IgD-negative memory B cell (primary cell): ENCODE results near the gene OR6V1. TPM values are rescaled to one million over a fixed set of nuclear protein-coding genes. Genes with fewer than 3 reads are reported as not detected.
A peak's percentile ranks its signal among the peaks of the same experiment; 100 is the strongest.
"Not testable (repeated sequence)": the region's sequence is repeated elsewhere in the genome, so short reads cannot be mapped to it uniquely, and the experiment has no call there.

ENCODE experiments used
- H3K27ac Mint-ChIP-seq, 3 donors: one replicate each; pipeline ENCODE4 v1.8.0; 2020 to 2022; ENCODE audit warnings: mild to moderate bottlenecking in 3 of 3, mixed read lengths in 3 of 3, moderate library complexity in 1 of 3
- H3K27me3 Mint-ChIP-seq: one replicate; pipeline ENCODE4 v1.8.0; 2021; ENCODE audit warnings: mixed read lengths
- H3K36me3 Mint-ChIP-seq: one replicate; pipeline ENCODE4 v1.8.0; 2020; ENCODE audit warnings: mild to moderate bottlenecking, mixed read lengths
- H3K4me1 Mint-ChIP-seq, 3 donors: one replicate each; pipeline ENCODE4 v1.8.0; 2020 to 2022; ENCODE audit warnings: mixed read lengths in 3 of 3, mild to moderate bottlenecking in 1 of 3
- H3K4me3 Mint-ChIP-seq, 4 donors: one replicate each; pipeline ENCODE4 v1.8.0; 2020 to 2022; ENCODE audit warnings: mild to moderate bottlenecking in 4 of 4, mixed read lengths in 4 of 4, moderate library complexity in 3 of 4
- H3K9me3 Mint-ChIP-seq, 3 donors: one replicate each; pipeline ENCODE4 v1.8.0; 2020 to 2021; ENCODE audit warnings: mixed read lengths in 3 of 3, mild to moderate bottlenecking in 1 of 3
- polyA plus RNA-seq: library from polyadenylated mRNA; unstranded; fragments of 300-500 nt; fragmentation: Illumina TruSeq; gene quantifications from one replicate; pipeline ENCODE4 v1.2.3, GENCODE V29; 2021

Gene OR6V1
- polyA plus RNA-seq, 1 donor from 2014 or later = not detected

GRCh38 chr7:143063741-143064140, 11.6 kb downstream of the OR6V1 start:
- Mint-ChIP-seq H3K4me3 (no peak overlapping the region), H3K27me3 (no peaks in the 10 kb centered on the region), H3K27ac (no peak overlapping the region), H3K36me3 (peaks cover 4% of the 10 kb centered on the region), H3K4me1 (peaks cover 0 to 4% (median 2%) of the 10 kb centered on the region in 3 donors), H3K9me3 (no peaks in the 10 kb centered on the region)

- H3K4me3 Mint-ChIP-seq = no peak overlapping the region
Measured at GRCh38 chr7:143068446-143068845, 16.3 kb downstream of the OR6V1 start.

GRCh38 chr7:143069912-143070500, 17.9 kb downstream of the OR6V1 start:
- peak overlapping the region in 1 of 4 donors; percentile 45 for H3K4me3 Mint-ChIP-seq
- peaks cover 0 to 4% (median 1%) of the 10 kb centered on the region in 3 donors for H3K4me1 Mint-ChIP-seq
- H3K36me3 Mint-ChIP-seq = peaks cover 6% of the 10 kb centered on the region
- H3K27me3 Mint-ChIP-seq = peaks cover 2% of the 10 kb centered on the region
- H3K9me3 Mint-ChIP-seq = no peaks in the 10 kb centered on the region
- H3K27ac Mint-ChIP-seq = no peak overlapping the region

More at GRCh38 chr7:143068446-143068845, 16.3 kb downstream of the OR6V1 start:
- Mint-ChIP-seq H3K27ac (no peak overlapping the region), H3K27me3 (peaks cover 2% of the 10 kb centered on the region), H3K36me3 (peaks cover 4% of the 10 kb centered on the region), H3K4me1 (peaks cover 0 to 1% (median 0%) of the 10 kb centered on the region in 3 donors), H3K9me3 (no peaks in the 10 kb centered on the region)

GRCh38 chr7:143073556-143073955, 21.4 kb downstream of the OR6V1 start:
- peaks cover 0 to 2% (median 0%) of the 10 kb centered on the region in 3 donors for H3K9me3 Mint-ChIP-seq
- no peak overlapping the region for H3K27ac Mint-ChIP-seq
- H3K27me3 Mint-ChIP-seq = peaks cover 3% of the 10 kb centered on the region
- peaks cover 1 to 8% (median 2%) of the 10 kb centered on the region in 3 donors for H3K4me1 Mint-ChIP-seq
- H3K4me3 Mint-ChIP-seq = no peak overlapping the region
- H3K36me3 Mint-ChIP-seq = peaks cover 6% of the 10 kb centered on the region

GRCh38 chr7:143074141-143074540, 22.0 kb downstream of the OR6V1 start:
- peaks cover 1 to 8% (median 2%) of the 10 kb centered on the region in 3 donors for H3K4me1 Mint-ChIP-seq
- peaks cover 0 to 7% (median 0%) of the 10 kb centered on the region in 3 donors for H3K9me3 Mint-ChIP-seq
- no peak overlapping the region for H3K27ac Mint-ChIP-seq
- H3K27me3 Mint-ChIP-seq = peaks cover 3% of the 10 kb centered on the region
- peaks cover 6% of the 10 kb centered on the region for H3K36me3 Mint-ChIP-seq
- H3K4me3 Mint-ChIP-seq = no peak overlapping the region

GRCh38 chr7:143085109-143085508, 33.0 kb downstream of the OR6V1 start:
- Mint-ChIP-seq H3K4me3 (peak overlapping the region; percentile 5 to 80 (median 42)), H3K27ac (peak overlapping the region; percentile 60 to 82 (median 78)), H3K27me3 (peaks cover 2% of the 10 kb centered on the region), H3K9me3 (peaks cover 10 to 29% (median 19%) of the 10 kb centered on the region in 3 donors), H3K36me3 (peaks cover 5% of the 10 kb centered on the region), H3K4me1 (peaks cover 21 to 32% (median 32%) of the 10 kb centered on the region in 3 donors)

GRCh38 chr7:143085610-143086009, 33.5 kb downstream of the OR6V1 start:
- H3K36me3 Mint-ChIP-seq = not testable (repeated sequence)
- peak overlapping the region; percentile 60 to 82 (median 78) for H3K27ac Mint-ChIP-seq

GRCh38 chr7:143088549-143089231, 36.5 kb downstream of the OR6V1 start:
- H3K4me3 Mint-ChIP-seq, H3K27me3 Mint-ChIP-seq, H3K36me3 Mint-ChIP-seq, H3K27ac Mint-ChIP-seq: not testable (repeated sequence)
- peaks cover 21 to 32% (median 32%) of the 10 kb centered on the region in 3 donors for H3K4me1 Mint-ChIP-seq
- peaks cover 8 to 13% (median 10%) of the 10 kb centered on the region in 3 donors for H3K9me3 Mint-ChIP-seq

More at GRCh38 chr7:143085610-143086009, 33.5 kb downstream of the OR6V1 start:
- peaks cover 21 to 32% (median 32%) of the 10 kb centered on the region in 3 donors for H3K4me1 Mint-ChIP-seq
- peaks cover 10 to 29% (median 19%) of the 10 kb centered on the region in 3 donors for H3K9me3 Mint-ChIP-seq
- H3K27me3 Mint-ChIP-seq = not testable (repeated sequence)
- H3K4me3 Mint-ChIP-seq = peak overlapping the region; percentile 28 to 86 (median 68)

GRCh38 chr7:143096146-143096545, 44.0 kb downstream of the OR6V1 start:
- Mint-ChIP-seq H3K4me3 (no peak overlapping the region), H3K9me3 (peaks cover 7 to 32% (median 26%) of the 10 kb centered on the region in 3 donors), H3K4me1 (peaks cover 0 to 3% (median 0%) of the 10 kb centered on the region in 3 donors), H3K27ac (no peak overlapping the region), H3K27me3 (no peaks in the 10 kb centered on the region), H3K36me3 (no peaks in the 10 kb centered on the region)

- not testable (repeated sequence) for H3K27ac Mint-ChIP-seq
- peaks cover 7 to 32% (median 23%) of the 10 kb centered on the region in 3 donors for H3K9me3 Mint-ChIP-seq
Measured at GRCh38 chr7:143099579-143099978, 47.4 kb downstream of the OR6V1 start.

More at GRCh38 chr7:143099579-143099978, 47.4 kb downstream of the OR6V1 start:
- H3K4me3 Mint-ChIP-seq, H3K27me3 Mint-ChIP-seq, H3K4me1 Mint-ChIP-seq, H3K36me3 Mint-ChIP-seq: not testable (repeated sequence)

Other genes starting within 250 kb of the OR6V1 start
- gene EPHB6, start 197.3 kb upstream of the OR6V1 start, polyA plus RNA-seq = 37.6 TPM
- gene TRPV6, start 166.6 kb upstream of the OR6V1 start, polyA plus RNA-seq = not detected
- not detected for gene TRPV5, start 118.6 kb upstream of the OR6V1 start, polyA plus RNA-seq
- gene LLCFC1, start 112.9 kb upstream of the OR6V1 start, polyA plus RNA-seq = not detected
- gene KEL, start 90.0 kb upstream of the OR6V1 start, polyA plus RNA-seq = not detected
- not detected for gene OR9A2, start 25.2 kb upstream of the OR6V1 start, polyA plus RNA-seq
- not detected for gene PIP, start 79.7 kb downstream of the OR6V1 start, polyA plus RNA-seq
- not detected for gene TAS2R39, start 131.1 kb downstream of the OR6V1 start, polyA plus RNA-seq
- not detected for gene TAS2R40, start 169.7 kb downstream of the OR6V1 start, polyA plus RNA-seq
- 329 TPM for gene GSTK1, start 211.1 kb downstream of the OR6V1 start, polyA plus RNA-seq
- gene TMEM139, start 232.6 kb downstream of the OR6V1 start, polyA plus RNA-seq = not detected
- 23.7 TPM for gene CASP2, start 236.0 kb downstream of the OR6V1 start, polyA plus RNA-seq